Prostate gland (tissue), 2 donors: Measurements from ENCODE around the gene SLC22A4. TPM values are rescaled to one million over a fixed set of nuclear protein-coding genes. Genes with fewer than 3 reads are reported as not detected.

Source experiments
- DNase-seq: peaks from one replicate; pipeline ENCODE4 v3.0.0-alpha.2; 2019; ENCODE audit warnings: low spot score
- H3K27ac ChIP-seq, 2 donors: fragments of 200-600 bp; sonication (generic); 2 replicates each; pipeline ENCODE4 v1.5.1; 2017 to 2019
- H3K27me3 ChIP-seq: fragments of 200-600 bp; sonication (generic); replicated peaks from 2 replicates; pipeline ENCODE4 v1.5.1; 2019; ENCODE audit not compliant: insufficient read depth
- H3K36me3 ChIP-seq, 2 donors: fragments of 200-600 bp; sonication (generic); 1 replicate in 1 of 2; 2 replicates in 1 of 2; pipeline versions ENCODE4 v1.5.1 to v1.8.1; 2017 to 2019
- H3K4me1 ChIP-seq: fragments of 200-600 bp; sonication (generic); replicated peaks from 2 replicates; pipeline ENCODE4 v1.5.1; 2019
- H3K4me3 ChIP-seq, 2 donors: fragments of 200-600 bp; sonication (generic); 2 replicates each; pipeline ENCODE4 v1.5.1; 2017 to 2019
- H3K9me3 ChIP-seq: fragments of 200-600 bp; sonication (generic); 2 replicates; pipeline ENCODE4 v1.5.1; 2017
- CTCF ChIP-seq, 4 experiments: fragments of 200-600 bp in 2 of 4; fragments of 450-650 bp in 2 of 4; sonication (generic) in 2 of 4; IDR thresholded peaks; 1 replicate in 3 of 4; 2 replicates in 1 of 4; pipeline ENCODE4 v1.5.1; 2016 to 2019; ENCODE audit warnings: antibody characterized with exemption in 4 of 4, mild to moderate bottlenecking in 2 of 4, moderate library complexity in 2 of 4
- POLR2A ChIP-seq: fragments of 450-650 bp; IDR thresholded peaks from one replicate; pipeline ENCODE4 v1.6.1; 2016; ENCODE audit warnings: antibody characterized with exemption, mild to moderate bottlenecking
- POLR2AphosphoS5 ChIP-seq: sonication (generic); formaldehyde crosslinking; IDR thresholded peaks from one replicate; pipeline ENCODE4 v1.6.1; 2017; ENCODE audit warnings: antibody characterized with exemption
- WGBS: methylation state at CpG from one replicate; pipeline ENCODE4 v1.1.5; 2018; 5-methylcytosine and 5-hydroxymethylcytosine counted together
- intact Hi-C: fragments of 100-400 bp; cut with DNase I; formaldehyde crosslinking; loops from one replicate; pipeline ENCODE4 v1.14.2; 2022
- total RNA-seq, 2 donors: library from RNA; depleted of rRNA; stranded (reverse); fragments of >200 nt; gene quantifications; one replicate each; pipeline ENCODE4 v1.1.0, GENCODE V29; 2016

Gene SLC22A4
- total RNA-seq, 2 donors from 2014 or later = 5.5 to 8.2 TPM

DNA sequence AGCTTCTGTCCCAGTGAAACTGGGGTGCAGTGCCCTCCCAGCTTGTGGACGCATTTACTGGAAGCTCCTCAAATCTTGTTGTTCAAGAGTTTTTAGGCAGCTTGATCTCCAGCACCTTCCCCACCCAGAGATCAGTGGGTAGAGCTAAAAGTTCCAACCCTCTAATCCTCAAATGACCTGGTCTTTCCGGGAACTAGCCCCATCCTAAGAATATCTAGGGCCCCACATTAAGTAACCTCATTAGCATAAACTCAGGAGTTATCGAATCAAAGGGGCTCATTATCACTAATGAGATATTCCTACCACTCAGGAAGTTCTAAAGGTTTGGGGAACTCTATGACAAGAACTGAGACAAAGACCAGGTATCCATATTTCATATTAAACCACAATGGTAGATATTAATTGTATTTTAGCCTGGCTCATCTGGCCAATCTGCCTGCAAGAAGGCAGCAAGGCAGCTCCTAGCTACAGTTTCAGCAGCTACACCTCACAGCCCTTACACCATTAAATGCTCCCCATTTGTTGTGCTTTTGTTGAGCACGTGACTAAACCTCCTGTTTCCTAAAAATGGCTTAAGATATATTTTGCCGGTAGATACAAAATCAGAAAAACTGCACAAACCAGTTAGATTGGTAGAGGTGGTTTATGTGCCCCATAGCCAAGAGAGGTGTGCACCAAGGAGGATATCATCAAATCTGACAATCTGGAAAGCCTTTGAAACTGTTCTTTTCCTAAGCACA is 50.8 kb downstream of the SLC22A4 start:
- no peak for TF ChIP-seq POLR2A
- TF ChIP-seq CTCF (IDR thresholded peaks at IDR 0.05) = no peak
- TF ChIP-seq POLR2AphosphoS5 = no peak
- H3K9me3 ChIP-seq = no peaks in the 10 kb centered on the region
- no peak overlapping the region for H3K4me3 ChIP-seq
- H3K36me3 ChIP-seq = peaks cover 3 to 7% of the 10 kb centered on the region in 2 donors
- no peaks in the 10 kb centered on the region for H3K4me1 ChIP-seq
- no peak for DNase-seq
- H3K27ac ChIP-seq = no peak overlapping the region
- no peaks in the 10 kb centered on the region for H3K27me3 ChIP-seq
- WGBS = 82% methylated on average over 5 of the region's 5 CpGs
- intact Hi-C loops = no loop called here

DNA sequence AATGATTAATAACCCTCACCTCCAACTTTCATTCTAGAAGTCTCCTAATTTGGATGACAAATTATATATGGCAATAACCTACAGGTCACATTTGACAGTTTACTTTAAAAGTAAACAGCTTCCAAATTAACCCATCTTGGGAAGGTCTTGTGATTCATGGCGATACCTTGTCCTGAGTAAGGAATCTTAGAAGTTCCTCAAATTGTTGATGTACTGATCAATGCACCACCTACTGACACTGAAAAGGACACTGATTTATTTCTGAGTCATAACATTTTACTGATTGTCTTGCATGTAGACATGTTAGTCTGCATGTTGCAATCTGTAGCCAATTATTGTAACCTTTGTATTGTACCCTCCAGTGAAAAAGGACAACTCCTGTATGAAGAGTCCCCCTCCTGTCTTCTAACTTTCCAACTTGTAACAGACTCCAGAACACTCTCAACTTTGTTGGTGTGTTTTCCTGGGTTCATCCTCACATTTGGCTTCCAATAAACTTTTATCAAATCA is 59.3 kb downstream of the SLC22A4 start:
- TF ChIP-seq POLR2A (no peak), POLR2AphosphoS5 (no peak), CTCF (IDR thresholded peaks at IDR 0.05) (no peak)
- H3K4me3 ChIP-seq = no peak overlapping the region
- no peaks in the 10 kb centered on the region for H3K4me1 ChIP-seq
- DNase-seq = no peak
- no peaks in the 10 kb centered on the region for H3K9me3 ChIP-seq
- no peak overlapping the region for H3K27ac ChIP-seq
- no peaks in the 10 kb centered on the region for H3K27me3 ChIP-seq
- 100% methylated on average over 1 of the region's 1 CpG for WGBS
- intact Hi-C loops = no loop called here
- peaks cover 3 to 7% of the 10 kb centered on the region in 2 donors for H3K36me3 ChIP-seq

GRCh38 chr5:132354381-132355139 is 60.4 kb downstream of the SLC22A4 start:
- DNase-seq = no peak
- no peak overlapping the region for H3K4me3 ChIP-seq
- no peaks in the 10 kb centered on the region for H3K9me3 ChIP-seq
- intact Hi-C loops = no loop called here
- peaks cover 0 to under 1% of the 10 kb centered on the region in 2 donors for H3K36me3 ChIP-seq
- 81% methylated on average over 1 of the region's 1 CpG for WGBS
- H3K27me3 ChIP-seq = no peaks in the 10 kb centered on the region
- H3K4me1 ChIP-seq = no peaks in the 10 kb centered on the region
- H3K27ac ChIP-seq = no peak overlapping the region
- TF ChIP-seq POLR2AphosphoS5 = no peak
- TF ChIP-seq POLR2A = no peak
- TF ChIP-seq CTCF (IDR thresholded peaks at IDR 0.05) = no peak

- Histone ChIP-seq H3K27me3 (no peaks in the 10 kb centered on the region), H3K9me3 (no peaks in the 10 kb centered on the region), H3K36me3 (no peaks in the 10 kb centered on the region), H3K4me3 (no peak overlapping the region), H3K27ac (no peak overlapping the region), H3K4me1 (no peaks in the 10 kb centered on the region)
- TF ChIP-seq CTCF (IDR thresholded peaks at IDR 0.05) (no peak), POLR2A (no peak), POLR2AphosphoS5 (no peak)
- no peak for DNase-seq
- intact Hi-C loops = no loop called here
- WGBS = 95% methylated on average over 3 of the region's 3 CpGs
Observed at GRCh38 chr5:132355140-132355765, 61.1 kb downstream of the SLC22A4 start.
